WTC11 (cell line): ENCODE measurements around the gene TANGO6. TPM values are rescaled to one million over a fixed set of nuclear protein-coding genes. Genes with fewer than 3 reads are reported as not detected.

Source experiments
- AR ChIP-seq: fragments of 250-450 bp; sonication (Bioruptor Pico); IDR thresholded peaks from 2 replicates; pipeline ENCODE4 v1.9.0; 2021; ENCODE audit warnings: mild to moderate bottlenecking
- ATF2 ChIP-seq: sonication (generic); formaldehyde crosslinking; IDR thresholded peaks from 2 replicates; pipeline ENCODE4 v1.8.1; 2022; ENCODE audit warnings: low read depth, missing genetic modification reagents, borderline replicate concordance
- CDX4 ChIP-seq: fragments of 250-450 bp; sonication (Bioruptor Pico); IDR thresholded peaks from 2 replicates; pipeline ENCODE4 v1.9.0; 2021; ENCODE audit warnings: moderate library complexity, mild to moderate bottlenecking, inconsistent platforms, borderline replicate concordance
- CREM ChIP-seq: sonication (generic); formaldehyde crosslinking; IDR thresholded peaks from 2 replicates; pipeline ENCODE4 v1.8.1; 2022; ENCODE audit warnings: mild to moderate bottlenecking, missing genetic modification reagents, moderate library complexity
- CTCF ChIP-seq: fragments of 200-600 bp; IDR thresholded peaks from 2 replicates; pipeline ENCODE4 v1.8.0; 2022; ENCODE audit warnings: antibody characterized with exemption
- E2F1 ChIP-seq: sonication (generic); formaldehyde crosslinking; IDR thresholded peaks from 2 replicates; pipeline ENCODE4 v1.8.0; 2022; ENCODE audit warnings: mild to moderate bottlenecking, missing genetic modification reagents
- ERG ChIP-seq: fragments of 250-450 bp; sonication (Bioruptor Pico); IDR thresholded peaks from 2 replicates; pipeline ENCODE4 v1.8.0; 2021; ENCODE audit warnings: mild to moderate bottlenecking
- FOXP1 ChIP-seq: sonication (generic); formaldehyde crosslinking; IDR thresholded peaks from 2 replicates; pipeline ENCODE4 v1.8.0; 2022; ENCODE audit warnings: missing genetic modification reagents, mild to moderate bottlenecking, moderate library complexity, borderline replicate concordance
- JAZF1 ChIP-seq: fragments of 250-450 bp; sonication (Bioruptor Pico); IDR thresholded peaks from 2 replicates; pipeline ENCODE4 v1.9.0; 2021; ENCODE audit warnings: moderate library complexity, mild to moderate bottlenecking, inconsistent platforms
- MAX ChIP-seq: sonication (generic); formaldehyde crosslinking; IDR thresholded peaks from 2 replicates; pipeline ENCODE4 v1.8.0; 2022; ENCODE audit warnings: mild to moderate bottlenecking, missing genetic modification reagents
- MLX ChIP-seq: sonication (generic); formaldehyde crosslinking; IDR thresholded peaks from 2 replicates; pipeline ENCODE4 v1.8.1; 2023; ENCODE audit warnings: mild to moderate bottlenecking, missing genetic modification reagents, moderate library complexity
- NR3C1 ChIP-seq: sonication (generic); formaldehyde crosslinking; conservative IDR thresholded peaks from 2 replicates; pipeline ENCODE4 v1.8.1; 2023; ENCODE audit warnings: low read depth, mild to moderate bottlenecking, missing genetic modification reagents
- SP1 ChIP-seq: sonication (generic); formaldehyde crosslinking; conservative IDR thresholded peaks from 2 replicates; pipeline ENCODE4 v1.8.1; 2022; ENCODE audit warnings: missing genetic modification reagents
- STAT6 ChIP-seq: sonication (generic); formaldehyde crosslinking; conservative IDR thresholded peaks from 2 replicates; pipeline ENCODE4 v1.8.1; 2023; ENCODE audit warnings: mild to moderate bottlenecking, low read depth, missing genetic modification reagents, moderate library complexity
- TEAD1 ChIP-seq: sonication (generic); formaldehyde crosslinking; IDR thresholded peaks from 2 replicates; pipeline ENCODE4 v1.8.0; 2022; ENCODE audit warnings: mild to moderate bottlenecking, missing genetic modification reagents
- TEAD4 ChIP-seq: sonication (generic); formaldehyde crosslinking; IDR thresholded peaks from 2 replicates; pipeline ENCODE4 v1.8.0; 2022; ENCODE audit warnings: mild to moderate bottlenecking, missing genetic modification reagents
- ZMAT4 ChIP-seq: fragments of 250-450 bp; sonication (Bioruptor Pico); IDR thresholded peaks from 2 replicates; pipeline ENCODE4 v1.9.0; 2021; ENCODE audit warnings: mild to moderate bottlenecking
- ZNF317 ChIP-seq: sonication (generic); formaldehyde crosslinking; IDR thresholded peaks from 2 replicates; pipeline ENCODE4 v1.8.1; 2023; ENCODE audit warnings: low read depth, mild to moderate bottlenecking, moderate library complexity, missing genetic modification reagents, borderline replicate concordance
- ZNF416 ChIP-seq: fragments of 250-450 bp; sonication (Bioruptor Pico); IDR thresholded peaks from 2 replicates; pipeline ENCODE4 v1.9.0; 2021; ENCODE audit warnings: mild to moderate bottlenecking, inconsistent platforms
- ZNF423 ChIP-seq: fragments of 250-450 bp; sonication (Bioruptor Pico); IDR thresholded peaks from 2 replicates; pipeline ENCODE4 v2.1.2; 2022; ENCODE audit warnings: mild to moderate bottlenecking, moderate library complexity
- total RNA-seq: library from RNA; stranded (reverse); gene quantifications from 3 replicates; pipeline ENCODE4 v1.2.3, GENCODE V29; 2021

Gene TANGO6
- total RNA-seq, 1 experiment from 2014 or later: 15.6 TPM

- TF ChIP-seq ATF2 (CRISPR knock-in tag) (no peak), CDX4 (CRISPR knock-in tag) (no peak), FOXP1 (peak; percentile 77; the same call in 1 of the 2 replicates), ERG (no peak), AR (CRISPR knock-in tag) (no peak), CREM (CRISPR knock-in tag) (0 out of 2 replicates have a peak, but pooled peaks have one; percentile 23), TEAD4 (CRISPR knock-in tag) (no peak), ZNF317 (no peak; the same call in 1 of the 2 replicates), E2F1 (CRISPR knock-in tag) (no peak), ZMAT4 (CRISPR knock-in tag) (no peak), MLX (CRISPR knock-in tag) (no peak), SP1 (CRISPR knock-in tag) (peak; percentile 94), ZNF416 (CRISPR knock-in tag) (0 out of 2 replicates have a peak, but pooled peaks have one; percentile 32), TEAD1 (peak; percentile 47; the same call in 1 of the 2 replicates), ZNF423 (CRISPR knock-in tag) (no peak), JAZF1 (CRISPR knock-in tag) (no peak), NR3C1 (CRISPR knock-in tag) (no peak), CTCF (no peak), MAX (CRISPR knock-in tag) (peak; percentile 74), STAT6 (CRISPR knock-in tag) (no peak)
Measured at GRCh38 chr16:68843482-68844210, at the start of gene TANGO6 (continued).
